GM21381 (cell line): ENCODE data around the gene AFAP1L2.

Source experiments
- ATAC-seq: cut with Tn5 transposase; IDR thresholded peaks from one replicate; pipeline ENCODE4 v1.9.1; 2021; ENCODE audit warnings: mild to moderate bottlenecking, moderate library complexity; ENCODE audit not compliant: unreplicated experiment

The AFAP1L2 gene

DNA sequence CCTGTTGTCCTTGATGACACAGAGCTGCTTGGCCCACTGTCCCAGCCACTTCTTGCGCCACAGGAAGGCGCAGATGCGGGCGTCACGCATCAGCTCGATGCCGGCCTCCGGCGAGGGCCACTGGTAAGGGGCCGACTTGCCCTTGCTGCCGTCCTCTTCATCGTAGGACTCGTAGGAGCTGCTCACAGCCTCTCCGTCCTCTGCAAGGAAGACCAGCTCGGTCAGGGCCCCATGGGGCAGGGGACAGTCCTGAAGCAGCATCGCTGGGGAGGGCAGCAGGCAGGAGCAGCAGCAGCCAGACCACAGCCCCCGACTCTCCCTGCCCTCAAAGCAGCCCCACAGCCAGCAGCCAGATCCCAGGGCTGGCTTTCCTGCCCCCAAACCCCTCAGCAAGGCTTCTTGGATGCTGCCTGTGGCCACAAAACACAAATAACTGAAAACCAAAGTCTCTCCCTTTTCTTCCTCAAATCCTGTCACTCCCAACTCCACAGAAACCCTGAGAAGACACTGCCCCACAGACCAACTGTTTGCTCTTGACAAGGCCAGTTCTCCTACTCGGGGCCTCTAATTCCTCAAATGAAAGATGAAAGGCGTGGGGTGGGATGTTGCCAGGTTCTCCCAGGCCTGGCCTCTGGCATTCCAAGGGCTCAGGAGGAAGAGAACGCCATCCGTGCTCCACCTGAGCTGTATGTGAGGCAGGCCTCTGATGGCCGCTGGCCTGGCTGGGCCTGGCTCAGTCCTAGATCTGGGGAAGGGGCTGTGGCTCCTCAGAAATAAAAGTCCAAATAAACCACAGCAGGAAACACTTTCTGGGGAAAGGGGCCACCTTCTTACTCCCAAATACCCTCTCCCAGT is 88.5 kb downstream of the AFAP1L2 start:
- ATAC-seq = no peak

DNA sequence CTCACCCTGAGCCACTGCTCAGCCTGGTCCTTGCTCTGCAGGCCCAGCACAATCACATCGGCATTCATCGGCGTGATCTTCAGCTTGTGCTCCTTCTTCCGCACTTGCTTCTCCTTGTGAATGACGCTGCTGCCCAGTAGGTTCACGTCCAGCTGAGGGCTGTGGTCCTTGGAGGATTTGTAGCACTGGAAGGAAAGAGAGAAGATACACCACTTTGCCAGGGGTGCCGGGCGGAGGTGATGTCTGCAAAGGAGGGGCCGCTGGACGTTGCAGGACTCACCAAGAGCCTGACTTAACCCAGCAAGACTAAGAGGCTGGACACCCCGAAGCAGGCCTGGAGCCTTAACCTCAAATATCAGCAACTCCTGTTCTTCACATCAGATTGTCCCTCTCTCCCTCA is 90.4 kb downstream of the AFAP1L2 start:
- ATAC-seq = no peak

GRCh38 chr10:114313139-114313538 is 91.2 kb downstream of the AFAP1L2 start:
- ATAC-seq = no peak

DNA sequence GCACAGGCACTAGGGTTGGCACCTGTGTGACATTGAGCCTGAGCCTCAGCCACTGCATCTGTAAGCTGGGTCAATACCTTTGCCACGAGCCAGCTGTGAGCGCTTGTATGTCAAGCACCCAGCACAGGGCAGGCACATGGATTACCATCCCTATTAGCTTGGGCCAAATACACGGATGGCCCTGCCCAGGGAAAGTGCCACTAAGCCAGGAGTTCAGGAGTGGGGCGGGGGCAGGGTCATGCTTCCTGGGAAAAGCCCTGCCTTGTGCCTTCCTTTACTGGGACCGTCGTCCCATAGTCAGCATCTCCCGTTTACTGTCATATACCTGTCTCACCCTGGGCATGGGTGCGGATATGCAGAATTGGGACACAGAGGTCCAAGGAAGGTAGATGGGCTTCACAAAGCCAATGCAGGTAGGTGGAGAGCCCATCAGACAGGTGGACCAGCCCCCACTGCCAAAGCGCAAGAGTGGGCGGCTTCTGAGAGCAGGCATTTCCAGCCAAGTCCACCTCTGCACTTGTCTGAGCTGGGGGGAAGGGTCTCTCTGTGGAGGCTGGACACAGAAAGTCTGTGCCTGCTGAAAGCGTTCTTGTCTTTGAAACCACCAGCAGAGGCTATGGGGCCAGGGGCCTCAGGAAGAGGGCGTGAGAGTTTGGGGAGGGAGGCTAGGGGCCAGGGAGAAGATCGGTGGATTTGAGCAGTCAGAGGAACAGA is 92.6 kb downstream of the AFAP1L2 start:
- ATAC-seq = no peak

GRCh38 chr10:114311023-114311422 is 93.3 kb downstream of the AFAP1L2 start:
- no peak for ATAC-seq

DNA sequence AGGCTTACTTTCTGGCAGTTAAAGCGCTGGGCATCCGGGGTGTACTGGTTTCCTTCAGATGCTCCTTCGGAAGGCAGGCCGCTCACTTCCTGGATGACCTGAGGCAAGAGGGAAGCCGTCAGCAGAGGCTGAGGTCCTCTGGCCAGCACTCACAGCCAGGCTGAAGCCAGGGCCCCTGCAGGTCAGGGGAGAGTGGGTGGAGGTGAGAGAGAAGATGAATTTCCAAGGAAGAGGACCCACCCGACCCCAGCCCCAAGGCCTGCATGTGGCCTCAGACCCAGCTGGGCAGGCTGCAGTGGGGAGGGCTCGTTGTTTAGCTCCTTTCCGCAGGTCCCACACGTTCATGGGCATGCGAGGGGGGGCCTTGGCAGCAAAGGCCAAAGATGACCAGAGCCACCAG is 94.0 kb downstream of the AFAP1L2 start:
- ATAC-seq = no peak

DNA sequence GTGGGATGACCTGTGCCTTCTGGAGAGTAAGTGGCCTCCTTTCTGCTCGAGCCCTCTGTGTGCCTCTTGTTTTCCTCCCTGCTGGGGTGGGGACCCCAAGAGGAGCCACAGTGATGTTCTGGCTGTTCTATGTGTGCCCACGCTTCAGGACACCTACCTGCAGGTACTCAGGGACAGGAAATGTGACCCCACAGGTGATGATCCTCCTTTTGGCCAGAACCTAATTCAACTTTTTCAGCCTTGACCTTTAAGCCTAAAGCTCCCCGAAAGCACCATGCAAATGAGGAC is 95.0 kb downstream of the AFAP1L2 start:
- no peak for ATAC-seq

DNA sequence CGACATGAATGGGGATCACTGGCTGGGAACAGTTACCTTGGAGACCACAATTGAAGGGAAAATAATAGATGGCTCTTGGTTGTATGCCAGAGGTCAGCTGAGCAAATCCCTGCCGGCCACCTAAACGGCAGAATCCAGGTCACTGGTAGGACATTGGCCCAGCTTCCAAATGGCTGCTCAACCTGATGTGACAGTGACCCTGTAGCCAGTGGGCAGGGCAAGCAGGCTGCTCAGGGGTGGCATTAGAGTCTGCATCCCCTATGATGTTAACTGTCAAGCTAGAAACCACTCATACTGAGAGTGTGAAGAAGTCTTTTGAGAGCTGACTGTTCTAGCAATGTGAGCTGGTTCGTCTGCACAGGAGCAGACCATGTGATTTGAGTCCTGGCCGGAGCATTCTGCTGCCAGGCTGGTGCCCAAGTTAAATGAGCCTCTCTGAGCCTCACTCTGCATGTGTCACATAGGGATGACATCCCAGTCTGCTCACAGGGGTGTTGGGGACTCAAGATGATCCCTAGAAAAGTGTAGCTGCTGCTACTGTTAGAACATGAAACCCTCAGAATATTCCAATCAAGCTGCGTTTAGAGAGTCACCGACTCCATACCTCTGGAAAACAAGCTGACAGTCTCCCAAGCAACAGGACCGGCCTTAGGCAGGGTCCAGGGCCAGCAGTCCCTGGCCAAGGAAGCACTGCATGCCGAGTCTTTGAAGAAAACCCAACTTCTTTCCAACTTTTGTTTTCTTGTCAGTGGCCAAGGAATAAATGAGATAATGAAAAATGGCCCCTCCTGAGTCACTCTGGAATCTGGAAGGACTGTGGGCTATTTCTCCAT is 95.6 kb downstream of the AFAP1L2 start:
- ATAC-seq = no peak

DNA sequence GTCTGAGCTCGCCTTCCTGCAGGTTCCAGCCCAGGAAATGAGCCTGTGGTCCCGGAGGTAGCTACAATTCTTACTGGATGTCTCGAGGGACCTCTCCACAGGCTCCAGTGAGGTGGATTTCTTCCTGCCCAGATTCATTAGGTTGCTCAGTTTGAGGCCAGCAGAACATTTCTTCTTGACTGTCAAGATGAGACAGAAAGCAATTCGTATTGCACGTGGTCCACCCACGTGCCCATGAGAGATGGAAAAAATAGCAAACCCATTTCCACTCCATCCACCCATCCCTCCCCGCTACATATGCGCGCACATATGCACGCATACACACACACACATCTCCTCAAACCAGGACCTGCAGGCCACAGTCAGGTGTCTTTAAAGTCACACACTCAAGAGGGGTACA is 96.6 kb downstream of the AFAP1L2 start:
- ATAC-seq = no peak

GRCh38 chr10:114306116-114306973 is 98.0 kb downstream of the AFAP1L2 start:
- ATAC-seq = no peak

DNA sequence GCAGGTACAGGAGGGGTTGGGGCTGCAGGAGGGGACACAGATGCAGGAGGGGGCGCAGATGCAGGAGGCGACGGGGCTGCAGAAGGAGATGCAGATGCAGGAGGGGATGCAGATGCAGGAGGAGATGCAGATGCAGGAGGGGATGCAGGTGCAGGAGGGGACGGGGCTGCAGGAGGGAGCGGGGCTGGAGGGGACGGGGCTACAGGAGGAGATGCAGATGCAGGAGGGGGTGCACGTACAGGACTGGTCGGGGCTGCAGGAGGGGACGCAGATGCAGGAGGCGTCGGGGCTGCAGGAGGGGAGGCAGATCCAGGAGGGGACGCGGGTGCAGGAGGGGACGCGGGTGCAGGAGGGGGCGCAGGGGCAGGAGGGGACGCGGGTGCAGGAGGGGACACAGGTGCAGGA is 98.8 kb downstream of the AFAP1L2 start:
- no peak for ATAC-seq

DNA sequence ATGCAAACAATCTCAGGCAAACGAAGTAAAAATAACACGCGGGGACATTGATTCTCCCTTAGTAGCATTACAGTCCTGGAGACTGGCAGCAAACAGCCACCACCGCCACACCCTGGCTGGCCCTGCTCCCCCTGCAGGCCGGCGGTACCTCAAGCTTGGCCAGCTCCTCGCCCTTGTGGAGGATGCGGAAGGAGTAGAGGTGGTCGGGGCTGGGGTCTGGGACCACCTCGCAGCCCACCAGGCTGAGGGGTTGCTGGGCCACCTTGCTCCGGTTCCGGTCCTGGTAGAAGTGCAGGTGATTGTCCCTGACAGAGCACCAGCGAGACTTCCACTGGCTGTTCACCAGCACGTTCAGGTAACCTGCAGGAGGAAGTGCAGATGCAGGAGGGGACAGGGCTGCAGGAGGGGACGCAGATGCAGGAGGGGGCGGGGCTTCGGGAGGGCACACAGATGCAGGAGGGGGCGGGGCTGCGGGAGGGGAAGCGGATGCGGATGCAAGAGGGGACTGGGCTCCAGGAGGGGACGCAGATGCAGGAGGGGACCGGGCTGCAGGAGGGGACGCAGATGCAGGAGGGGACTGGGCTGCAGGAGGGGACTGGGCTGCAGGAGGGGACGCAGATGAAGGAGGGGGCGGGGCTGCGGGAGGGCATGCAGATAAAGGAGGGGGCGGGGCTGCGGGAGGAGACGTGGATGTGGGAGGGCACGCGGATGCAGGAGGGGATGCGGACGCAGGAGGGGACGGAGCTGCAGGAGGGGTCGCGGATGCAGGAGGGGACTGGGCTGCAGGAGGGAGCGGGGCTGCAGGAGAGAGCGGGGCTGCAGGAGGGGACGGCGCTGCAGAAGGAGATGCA is 99.5 kb downstream of the AFAP1L2 start:
- ATAC-seq = peak; percentile 66

GRCh38 chr10:114304017-114304570 is 100.2 kb downstream of the AFAP1L2 start:
- ATAC-seq = peak; percentile 81

- ATAC-seq = peak; percentile 4
These were observed 100.7 kb downstream of the AFAP1L2 start for GRCh38 chr10:114303556-114303955.

DNA sequence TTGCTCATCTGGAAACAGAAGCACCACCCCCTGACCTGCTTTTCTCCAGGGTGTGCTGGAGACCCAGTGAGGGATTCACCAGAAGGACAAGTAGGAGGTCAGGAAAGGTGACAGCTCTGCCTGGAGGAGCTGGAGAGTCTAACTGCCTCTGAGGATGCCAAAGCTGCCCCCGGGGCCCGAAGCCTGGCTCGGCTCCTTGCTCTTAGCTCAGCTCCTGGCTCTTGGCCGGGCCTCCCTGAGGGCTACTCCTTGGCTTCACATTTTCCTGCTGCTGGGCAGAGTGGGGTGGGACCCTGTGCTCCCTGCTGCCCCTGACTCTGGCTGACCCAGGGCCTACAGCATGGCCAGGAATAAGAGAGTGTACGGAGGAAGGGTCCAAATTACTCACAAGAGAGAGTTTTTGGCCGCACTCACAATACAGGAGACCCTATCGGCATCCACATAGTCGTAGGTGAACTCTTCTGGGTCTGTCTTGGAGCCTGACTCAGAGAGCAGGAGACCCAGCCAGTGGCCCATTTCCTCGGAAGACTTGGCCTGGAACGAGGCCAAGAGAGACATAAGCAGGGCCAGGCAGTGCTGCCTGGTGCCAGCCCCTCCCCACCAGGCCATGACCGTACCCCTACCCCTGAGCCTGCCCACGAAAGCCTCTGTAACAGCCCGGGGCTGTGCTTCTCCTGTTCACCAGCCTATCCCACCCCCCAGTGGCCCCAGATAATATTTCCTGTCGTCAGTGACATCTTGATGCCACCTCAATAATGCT is 102.2 kb downstream of the AFAP1L2 start:
- ATAC-seq = no peak

- no peak for ATAC-seq
These were observed 103.1 kb downstream of the AFAP1L2 start for GRCh38 chr10:114301177-114301576.

- no peak for ATAC-seq
These were observed 104.2 kb downstream of the AFAP1L2 start for GRCh38 chr10:114300036-114300645.

DNA sequence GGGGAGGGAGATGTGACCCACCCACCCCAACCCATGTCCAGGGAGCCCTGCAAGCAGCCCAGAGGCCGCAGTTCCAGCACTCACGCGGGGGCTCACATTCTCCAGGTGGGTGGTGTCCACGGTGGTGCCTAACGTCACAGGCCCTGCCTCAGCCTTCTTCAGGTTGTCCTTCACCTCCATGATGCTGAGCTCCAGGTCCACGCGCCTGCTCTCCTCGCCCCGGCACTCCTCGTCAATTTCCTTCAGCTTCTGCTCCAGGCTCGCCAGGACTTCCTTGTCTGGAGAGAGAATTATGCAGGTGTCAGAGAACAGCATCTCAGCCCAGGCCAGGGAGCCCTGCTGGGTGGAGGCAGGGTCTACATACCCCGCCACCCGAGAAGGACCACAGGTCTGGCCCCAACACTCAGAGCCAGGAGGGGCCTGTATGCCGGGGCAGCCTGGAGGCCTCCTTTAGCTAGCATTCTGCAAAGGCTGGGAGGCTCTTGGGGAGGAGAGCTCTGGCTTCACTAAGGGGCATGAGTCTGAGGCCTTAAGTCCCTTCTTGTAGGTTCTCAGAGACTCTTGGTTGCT is 107.1 kb downstream of the AFAP1L2 start:
- ATAC-seq = no peak
